Gastroesophageal sphincter (tissue), 4 donors: ENCODE data around the gene BRAT1. TPM values are rescaled to one million over a fixed set of nuclear protein-coding genes. Genes with fewer than 3 reads are reported as not detected.

Experiments
- ATAC-seq: fragments of 150-250 bp; one replicate; pipeline ENCODE4 v1.9.1; 2016; ENCODE audit warnings: mild to moderate bottlenecking, moderate library complexity
- H3K27ac ChIP-seq, 4 donors: fragments of 200-600 bp; sonication (generic) in 3 of 4; 1 replicate in 3 of 4; 2 replicates in 1 of 4; pipeline ENCODE4 v1.5.1; 2016 to 2019
- H3K27me3 ChIP-seq: fragments of 200-600 bp; sonication (generic); one replicate; pipeline ENCODE4 v1.5.1; 2019
- H3K36me3 ChIP-seq, 2 donors: fragments of 200-600 bp; sonication (generic); one replicate each; pipeline ENCODE4 v1.5.1; 2019; ENCODE audit warnings: control low read depth in 1 of 2
- H3K4me1 ChIP-seq, 3 donors: fragments of 200-600 bp; sonication (generic); 1 replicate in 2 of 3; 2 replicates in 1 of 3; pipeline ENCODE4 v1.5.1; 2016 to 2019; ENCODE audit warnings: control low read depth in 2 of 3
- H3K4me3 ChIP-seq, 2 donors: fragments of 200-600 bp; sonication (generic); one replicate each; pipeline ENCODE4 v1.5.1; 2019; ENCODE audit warnings: mild to moderate bottlenecking in 1 of 2, moderate library complexity in 1 of 2
- H3K9me3 ChIP-seq, 3 donors: fragments of 200-600 bp; sonication (generic); one replicate each; pipeline ENCODE4 v1.5.1; 2017 to 2019; ENCODE audit warnings: control low read depth in 2 of 3
- CTCF ChIP-seq, 4 experiments: fragments of 200-600 bp in 2 of 4; fragments of 450-650 bp in 2 of 4; sonication (generic) in 1 of 4; IDR thresholded peaks; one replicate each; pipeline ENCODE4 v1.5.1; 2017 to 2019; ENCODE audit warnings: antibody characterized with exemption in 4 of 4, mild to moderate bottlenecking in 2 of 4, moderate library complexity in 2 of 4
- EP300 ChIP-seq: sonication (generic); formaldehyde crosslinking; IDR thresholded peaks from one replicate; pipeline ENCODE4 v1.6.1; 2017; ENCODE audit warnings: antibody characterized with exemption, mild to moderate bottlenecking
- POLR2A ChIP-seq, 2 donors: fragments of 450-650 bp; IDR thresholded peaks; one replicate each; pipeline ENCODE4 v1.6.1; 2017; ENCODE audit warnings: antibody characterized with exemption in 2 of 2, mild to moderate bottlenecking in 2 of 2, moderate library complexity in 1 of 2
- POLR2AphosphoS5 ChIP-seq: sonication (generic); formaldehyde crosslinking; IDR thresholded peaks from one replicate; pipeline ENCODE4 v1.6.1; 2017; ENCODE audit warnings: antibody characterized with exemption
- WGBS, 2 donors: methylation state at CpG; one replicate each; pipeline ENCODE4 v1.1.5; 2018; ENCODE audit warnings: low coverage in 1 of 2; 5-methylcytosine and 5-hydroxymethylcytosine counted together
- total RNA-seq, 4 donors: library from RNA; depleted of rRNA; stranded (reverse); fragments of >200 nt; gene quantifications; one replicate each; pipeline ENCODE4 v1.1.0, GENCODE V29; 2016

Gene BRAT1
- total RNA-seq, 4 donors from 2014 or later, result 19.9 to 36.0 (median 32.4) TPM

GRCh38 chr7:2551418-2551817 is 3.9 kb downstream of the BRAT1 start:
- no peak overlapping the region for H3K27ac ChIP-seq
- WGBS, 2 donors, result 88 to 98% methylated on average over 1 to 5 of the region's 8 CpGs
- peaks cover 0 to 36% (median 17%) of the 10 kb centered on the region in 3 donors for H3K4me1 ChIP-seq
- TF ChIP-seq POLR2A (IDR thresholded peaks at IDR 0.05), result no peak
- no peak for TF ChIP-seq EP300
- no peak for TF ChIP-seq POLR2AphosphoS5
- no peak for TF ChIP-seq CTCF (IDR thresholded peaks at IDR 0.05)
- H3K36me3 ChIP-seq, result peaks cover 0 to 61% of the 10 kb centered on the region in 2 donors
- no peaks in the 10 kb centered on the region for H3K27me3 ChIP-seq
- no peak for ATAC-seq
- no peaks in the 10 kb centered on the region for H3K9me3 ChIP-seq
- H3K4me3 ChIP-seq, result no peak overlapping the region

DNA sequence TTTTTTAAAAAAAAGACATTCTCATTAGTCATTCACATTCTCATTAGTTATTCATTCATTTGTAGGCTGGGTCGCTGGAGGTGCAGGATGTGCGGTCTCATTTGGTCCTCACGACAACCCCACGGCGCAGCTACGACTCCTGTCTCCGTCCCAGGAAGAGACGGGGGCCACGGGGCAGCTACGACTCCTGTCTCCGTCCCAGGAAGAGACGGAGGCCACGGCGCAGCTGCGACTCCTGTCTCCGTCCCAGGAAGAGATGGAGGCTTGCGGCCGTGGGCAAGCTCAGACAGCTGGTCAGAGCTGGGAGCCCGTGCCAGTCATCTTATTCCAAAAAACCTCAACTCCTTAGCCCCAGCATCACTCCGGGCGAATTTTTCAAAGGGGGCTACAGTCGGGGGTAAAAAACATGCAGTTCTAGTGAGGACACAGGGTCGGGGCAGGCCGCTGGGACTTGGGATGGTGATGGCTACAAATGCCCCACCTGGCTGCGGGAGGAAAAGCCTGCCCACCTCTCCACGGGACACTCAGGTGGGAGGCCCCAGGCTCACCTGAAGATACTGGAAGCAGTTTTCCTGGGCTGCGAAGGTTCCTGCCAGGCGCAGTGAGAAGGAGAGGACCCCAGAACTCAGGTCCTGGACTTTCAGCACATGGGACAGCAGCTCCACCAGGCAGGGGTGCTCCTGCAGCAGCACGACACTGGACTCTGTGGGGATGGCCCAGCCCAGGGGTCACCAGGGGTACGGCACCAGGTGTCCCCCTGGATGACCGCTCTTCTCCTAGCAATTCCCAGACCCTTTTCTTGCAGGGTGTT is 8.3 kb downstream of the BRAT1 start:
- no peak overlapping the region for H3K4me3 ChIP-seq
- WGBS, 2 donors, result 96 to 100% methylated on average over 1 to 12 of the region's 31 CpGs
- ATAC-seq, result no peak
- H3K9me3 ChIP-seq, result no peaks in the 10 kb centered on the region
- H3K4me1 ChIP-seq, result no peaks in the 10 kb centered on the region
- H3K36me3 ChIP-seq, result peaks cover 0 to 95% of the 10 kb centered on the region in 2 donors
- H3K27me3 ChIP-seq, result no peaks in the 10 kb centered on the region
- TF ChIP-seq POLR2AphosphoS5 (no peak), POLR2A (IDR thresholded peaks at IDR 0.05) (no peak), CTCF (IDR thresholded peaks at IDR 0.05) (no peak)
- no peak overlapping the region for H3K27ac ChIP-seq

DNA sequence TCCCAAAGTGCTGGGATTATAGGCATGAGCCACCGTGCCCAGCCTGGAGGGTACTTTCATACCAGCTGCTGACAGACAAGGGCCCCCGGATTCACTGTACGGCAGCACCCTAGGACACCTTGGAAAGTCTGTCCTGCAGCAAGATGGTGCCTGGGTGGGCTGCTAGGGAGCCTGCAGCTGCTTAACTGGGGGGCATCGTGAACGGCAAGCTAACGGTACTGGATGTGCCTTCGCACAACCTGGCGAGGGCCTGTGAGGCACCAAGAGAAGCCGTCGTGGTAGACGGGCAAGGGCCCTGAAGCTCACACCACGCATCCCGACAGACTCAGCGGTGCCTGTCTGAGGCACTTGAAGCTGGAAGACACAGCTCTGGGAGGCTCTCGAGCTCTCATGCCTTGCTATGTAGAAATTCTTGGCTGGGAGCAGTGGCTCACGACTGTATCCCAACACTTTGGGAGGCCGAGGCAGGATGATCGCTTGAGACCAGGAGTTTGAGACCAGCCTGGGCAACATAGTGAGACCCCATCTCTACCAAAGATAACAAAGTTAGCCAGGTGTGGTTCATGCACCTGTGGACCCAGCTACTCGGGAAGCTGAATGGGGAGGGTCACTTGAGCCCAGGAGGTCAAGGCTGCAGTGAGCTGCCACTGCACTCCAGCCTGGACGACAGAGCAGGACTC is 9.4 kb downstream of the BRAT1 start:
- no peaks in the 10 kb centered on the region for H3K4me1 ChIP-seq
- H3K27me3 ChIP-seq, result no peaks in the 10 kb centered on the region
- no peak for ATAC-seq
- H3K27ac ChIP-seq, result no peak overlapping the region
- TF ChIP-seq CTCF (IDR thresholded peaks at IDR 0.05) (no peak), POLR2AphosphoS5 (no peak), POLR2A (IDR thresholded peaks at IDR 0.05) (no peak), EP300 (no peak)
- WGBS, 2 donors, result 94 to 95% methylated on average over 4 to 11 of the region's 20 CpGs
- peaks cover 0 to 99% of the 10 kb centered on the region in 2 donors for H3K36me3 ChIP-seq
- no peaks in the 10 kb centered on the region for H3K9me3 ChIP-seq
- H3K4me3 ChIP-seq, result no peak overlapping the region

GRCh38 chr7:2544541-2545188 is 10.7 kb downstream of the BRAT1 start:
- Histone ChIP-seq H3K9me3 (no peaks in the 10 kb centered on the region), H3K36me3 (peaks cover 0 to 100% of the 10 kb centered on the region in 2 donors), H3K27me3 (no peaks in the 10 kb centered on the region), H3K4me3 (no peak overlapping the region), H3K4me1 (no peaks in the 10 kb centered on the region), H3K27ac (no peak overlapping the region)
- TF ChIP-seq POLR2AphosphoS5 (no peak), POLR2A (IDR thresholded peaks at IDR 0.05) (no peak), CTCF (IDR thresholded peaks at IDR 0.05) (no peak), EP300 (no peak)
- 94% methylated on average over 3 of the region's 23 CpGs; no CpG with 5 or more reads in 1 of the 2 donors for whole genome bisulfite sequencing, 2 donors
- no peak for ATAC-seq
